GM19463 (cell line): ENCODE measurements around the gene GPI.
A peak's percentile ranks its signal among the peaks of the same experiment; 100 is the strongest.
"Not testable (repeated sequence)": the region's sequence is repeated elsewhere in the genome, so short reads cannot be mapped to it uniquely, and the experiment has no call there.

ENCODE experiments used
- ATAC-seq: cut with Tn5 transposase; IDR thresholded peaks from one replicate; pipeline ENCODE4 v1.9.1; 2021; ENCODE audit warnings: mild to moderate bottlenecking, moderate library complexity; ENCODE audit not compliant: unreplicated experiment

The GPI gene

GRCh38 chr19:34364830-34365462 is at the start of gene GPI:
Gene GPI (plus strand): TSS chr19:34365196. CDS start chr19:34365267, 71 bp downstream.
- ATAC-seq = peak; percentile 74

GRCh38 chr19:34316247-34316646 is 48.7 kb upstream of the GPI start:
- no peak for ATAC-seq

DNA sequence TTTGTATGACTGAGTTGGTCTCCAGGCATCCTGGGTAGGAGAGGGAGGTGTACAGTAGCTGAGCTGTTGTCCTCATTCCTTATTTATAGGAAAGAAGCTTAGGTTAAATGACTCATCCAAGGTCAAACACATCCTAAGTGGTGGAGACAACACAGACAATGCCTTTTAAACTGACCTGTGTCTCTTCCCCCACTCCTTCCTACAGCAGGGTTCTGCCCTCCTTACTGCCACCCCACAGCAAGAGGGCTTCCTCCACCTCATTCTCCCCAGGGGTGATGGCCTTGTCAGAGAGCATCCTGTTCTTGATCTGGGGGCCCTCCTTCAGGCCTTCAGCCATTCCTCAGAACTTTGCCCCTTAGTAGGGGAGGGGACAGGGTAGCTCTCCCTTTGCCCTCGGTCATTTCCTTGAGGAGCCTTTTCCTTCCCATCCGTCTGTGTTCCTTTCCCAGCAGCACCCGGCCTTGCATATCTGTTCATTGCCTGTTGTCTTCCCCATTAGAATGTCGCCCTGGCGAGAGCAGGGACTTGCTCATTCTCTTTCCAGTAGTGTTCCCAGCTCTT is 48.2 kb upstream of the GPI start:
- ATAC-seq = no peak

DNA sequence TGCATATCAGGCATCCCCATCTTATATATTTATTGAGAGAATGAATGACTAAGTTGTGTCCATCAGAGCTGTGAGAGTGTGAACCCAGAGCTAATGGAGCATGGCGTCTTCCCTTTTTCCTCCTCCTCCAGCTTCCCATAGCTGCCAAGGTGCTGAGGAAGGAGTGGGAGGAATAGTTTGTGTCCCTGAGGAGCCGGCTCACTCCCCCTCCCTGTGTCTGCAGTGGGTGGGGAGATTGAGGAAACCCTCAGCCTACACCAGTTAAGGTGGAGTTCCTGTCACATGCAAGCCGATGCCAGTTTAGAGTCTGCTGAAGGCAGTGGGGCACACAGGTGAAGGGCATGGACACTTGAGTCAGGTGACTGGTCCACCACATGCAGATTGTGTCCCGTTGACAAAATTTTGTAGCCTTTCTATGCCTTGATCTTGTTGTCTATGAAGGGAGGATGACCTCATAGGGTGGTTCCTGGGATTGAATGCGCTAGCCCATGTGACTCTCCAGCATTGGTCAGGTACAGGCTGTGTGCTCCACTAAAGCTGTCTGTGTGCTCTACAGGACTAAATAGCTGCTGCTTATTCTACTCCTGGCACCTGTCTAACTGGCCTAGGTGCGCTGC is 47.6 kb upstream of the GPI start:
- no peak for ATAC-seq

GRCh38 chr19:34319230-34319585 is 45.8 kb upstream of the GPI start:
- ATAC-seq = no peak

DNA sequence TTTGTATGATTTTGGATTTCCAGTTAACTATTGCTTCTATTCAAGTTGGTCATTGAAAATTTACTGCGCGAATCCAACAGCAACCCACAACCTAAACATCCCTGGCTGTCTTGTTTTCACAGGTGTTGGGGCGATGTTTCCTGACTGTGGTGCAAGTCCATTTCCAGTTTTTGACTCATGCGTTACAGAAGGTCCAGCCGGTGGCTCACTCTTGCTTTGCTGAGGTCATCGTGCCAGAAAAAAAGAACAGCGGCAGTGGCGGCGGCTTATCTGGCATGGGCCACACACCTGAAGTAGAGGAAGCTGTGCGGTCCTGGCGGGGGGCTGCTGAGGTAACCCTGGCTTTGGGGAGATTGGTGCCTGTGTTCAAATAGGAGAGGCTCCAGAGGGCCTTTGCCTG is 45.2 kb upstream of the GPI start:
- ATAC-seq = no peak

- ATAC-seq = no peak
Observed at GRCh38 chr19:34320277-34320676, 44.7 kb upstream of the GPI start.

GRCh38 chr19:34321735-34322134 is 43.3 kb upstream of the GPI start:
- no peak for ATAC-seq

- no peak for ATAC-seq
Observed at GRCh38 chr19:34323433-34324204, 41.4 kb upstream of the GPI start.

DNA sequence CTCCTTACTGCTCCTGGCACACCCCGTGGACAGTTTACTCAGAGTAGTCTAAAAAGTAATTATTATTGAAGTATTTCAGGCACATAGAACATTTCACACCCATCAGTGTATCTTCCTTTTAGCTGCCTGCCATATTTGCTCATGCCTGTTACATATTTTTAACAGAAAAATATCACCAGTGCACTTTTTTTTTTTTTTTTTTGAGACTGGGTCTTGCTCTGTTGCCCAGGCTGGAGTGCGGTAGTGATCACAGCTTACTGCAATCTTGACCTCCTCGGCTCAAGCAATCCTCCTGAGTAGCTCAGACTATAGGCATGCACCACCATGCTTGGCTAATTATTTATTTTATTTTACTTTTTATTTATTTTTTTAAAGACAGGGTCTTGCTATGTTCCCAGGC is 40.7 kb upstream of the GPI start:
- ATAC-seq = no peak

- ATAC-seq = no peak
Observed at GRCh38 chr19:34325181-34325580, 39.8 kb upstream of the GPI start.

- no peak for ATAC-seq
Observed at GRCh38 chr19:34325981-34326787, 38.8 kb upstream of the GPI start.

GRCh38 chr19:34327851-34328250 is 37.1 kb upstream of the GPI start:
- no peak for ATAC-seq

DNA sequence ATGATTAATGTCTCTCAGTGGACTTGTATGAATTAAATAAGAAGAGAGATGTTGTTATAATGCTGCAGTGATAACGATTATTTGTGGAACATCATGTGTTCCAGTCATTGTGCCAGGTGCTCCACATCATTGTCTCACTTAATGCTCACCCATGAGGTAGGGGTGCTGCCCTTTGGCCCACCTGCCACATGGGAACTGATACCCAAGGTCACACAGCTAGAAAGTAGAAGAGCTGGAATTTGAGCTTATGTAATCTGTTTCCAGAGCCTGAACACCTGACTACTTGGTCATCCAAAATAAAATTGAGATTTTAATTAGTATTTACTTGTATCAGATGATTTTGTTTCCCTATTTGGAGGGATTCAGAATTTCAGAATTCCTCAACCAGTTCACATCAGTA is 36.0 kb upstream of the GPI start:
- no peak for ATAC-seq

DNA sequence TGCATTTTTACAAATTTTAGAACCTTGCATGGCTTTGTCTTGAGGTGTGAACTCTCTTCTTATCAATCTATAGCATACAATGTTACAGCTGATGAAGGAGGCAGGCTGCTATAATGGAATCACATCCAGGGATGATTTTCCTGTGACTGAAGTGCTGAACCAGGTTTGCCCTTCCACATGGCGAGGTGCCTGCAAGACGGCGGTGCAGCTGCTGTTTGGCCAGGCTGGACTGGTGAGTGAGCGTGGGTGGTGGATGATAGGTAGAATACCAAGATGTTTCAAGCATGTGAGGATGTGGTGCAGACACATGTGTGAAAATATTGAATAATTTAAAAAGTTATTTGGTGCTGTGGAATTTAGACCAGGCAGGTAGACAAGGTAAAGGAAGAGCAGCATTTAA is 34.9 kb upstream of the GPI start:
- ATAC-seq = no peak

DNA sequence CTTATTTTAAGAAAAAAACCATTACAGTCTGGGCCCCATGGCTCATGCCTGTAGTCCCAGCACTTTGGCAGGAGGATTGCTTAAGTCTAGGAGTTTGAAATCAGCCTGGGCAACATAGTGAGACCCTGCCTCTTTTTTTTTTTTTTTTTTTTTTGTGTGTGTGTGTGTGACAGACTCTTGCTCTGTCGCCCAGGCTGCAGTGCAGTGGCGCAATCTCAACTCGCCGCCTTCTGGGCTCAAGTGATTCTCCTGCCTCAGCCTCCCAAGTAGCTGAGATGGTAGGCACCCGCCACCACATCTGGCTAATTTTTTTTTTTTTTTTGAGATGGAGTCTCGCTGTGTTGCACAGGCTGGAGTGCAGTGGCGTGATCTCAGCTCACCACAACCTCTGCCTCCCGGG is 34.4 kb upstream of the GPI start:
- ATAC-seq = not testable (repeated sequence)

GRCh38 chr19:34331596-34331995 is 33.4 kb upstream of the GPI start:
- ATAC-seq = not testable (repeated sequence)

GRCh38 chr19:34332027-34332760 is 32.8 kb upstream of the GPI start:
- ATAC-seq = no peak

GRCh38 chr19:34335914-34336313 is 29.1 kb upstream of the GPI start:
- no peak for ATAC-seq

DNA sequence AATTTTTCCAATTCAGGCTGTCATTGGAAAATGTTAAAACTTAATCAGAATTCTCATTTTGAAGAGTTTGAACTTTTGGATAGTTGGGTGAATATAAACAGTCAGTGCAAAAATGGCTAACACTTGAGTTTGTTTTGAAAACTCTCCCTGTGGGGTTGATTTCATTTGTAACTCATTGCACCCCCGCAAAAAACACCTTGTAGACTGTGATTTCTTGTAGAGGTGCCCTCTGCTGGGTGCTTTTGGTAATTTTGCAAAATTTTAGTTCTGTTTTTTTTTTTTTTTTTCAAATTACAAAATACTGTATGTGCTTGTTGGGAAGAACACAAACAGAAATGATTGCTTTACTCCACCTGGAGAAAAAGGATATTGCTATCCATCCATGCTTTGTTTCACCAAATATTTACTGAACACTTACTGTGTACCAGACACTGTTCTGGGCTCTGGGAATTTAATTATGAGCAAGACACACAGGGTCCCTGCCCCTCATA is 28.2 kb upstream of the GPI start:
- ATAC-seq = no peak
